ENCODE data around the gene HSPA1L.
"Not testable (repeated sequence)": the region's sequence is repeated elsewhere in the genome, so short reads cannot be mapped to it uniquely, and the experiment has no call there.

DNA sequence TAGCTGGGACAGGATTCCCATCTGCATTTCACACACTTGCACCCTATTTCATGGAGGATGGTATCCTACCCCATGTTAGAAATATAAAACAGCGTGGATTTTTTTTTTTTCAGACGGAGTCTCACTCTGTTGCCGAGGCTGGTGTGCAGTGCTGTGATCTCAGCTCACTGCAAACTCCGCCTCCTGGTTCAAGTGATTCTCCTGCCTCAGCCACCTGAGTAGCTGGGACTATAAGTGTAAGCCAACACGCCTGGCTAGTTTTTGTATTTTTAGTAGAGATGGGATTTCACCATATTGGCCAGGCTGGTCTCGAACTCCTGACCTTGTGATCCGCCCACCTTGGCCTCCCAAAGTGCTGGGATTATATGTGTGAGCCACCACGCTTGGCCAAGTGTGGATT lies 42.7 kb upstream of the HSPA1L start:
- TF ChIP-seq, protein P1, sequence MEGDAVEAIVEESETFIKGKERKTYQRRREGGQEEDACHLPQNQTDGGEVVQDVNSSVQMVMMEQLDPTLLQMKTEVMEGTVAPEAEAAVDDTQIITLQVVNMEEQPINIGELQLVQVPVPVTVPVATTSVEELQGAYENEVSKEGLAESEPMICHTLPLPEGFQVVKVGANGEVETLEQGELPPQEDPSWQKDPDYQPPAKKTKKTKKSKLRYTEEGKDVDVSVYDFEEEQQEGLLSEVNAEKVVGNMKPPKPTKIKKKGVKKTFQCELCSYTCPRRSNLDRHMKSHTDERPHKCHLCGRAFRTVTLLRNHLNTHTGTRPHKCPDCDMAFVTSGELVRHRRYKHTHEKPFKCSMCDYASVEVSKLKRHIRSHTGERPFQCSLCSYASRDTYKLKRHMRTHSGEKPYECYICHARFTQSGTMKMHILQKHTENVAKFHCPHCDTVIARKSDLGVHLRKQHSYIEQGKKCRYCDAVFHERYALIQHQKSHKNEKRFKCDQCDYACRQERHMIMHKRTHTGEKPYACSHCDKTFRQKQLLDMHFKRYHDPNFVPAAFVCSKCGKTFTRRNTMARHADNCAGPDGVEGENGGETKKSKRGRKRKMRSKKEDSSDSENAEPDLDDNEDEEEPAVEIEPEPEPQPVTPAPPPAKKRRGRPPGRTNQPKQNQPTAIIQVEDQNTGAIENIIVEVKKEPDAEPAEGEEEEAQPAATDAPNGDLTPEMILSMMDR (IDR thresholded peaks at IDR 0.05): not testable (repeated sequence)
- TF ChIP-seq EZH2 (IDR thresholded peaks at IDR 0.05; ENCODE audit: borderline replicate concordance, insufficient read depth, low read depth, low read length, poor library complexity, severe bottlenecking): not testable (repeated sequence)
